ENCODE results near the gene CEP112.

- TF ChIP-seq CTCF (IDR thresholded peaks at IDR 0.05) (no peak), POLR2A (IDR thresholded peaks at IDR 0.05) (no peak)
Measured at GRCh38 chr17:65729207-65729606, 462.7 kb downstream of the CEP112 start.
